ENCODE data around the gene RASSF3.
A peak's percentile ranks its signal among the peaks of the same experiment; 100 is the strongest.

Gene RASSF3

GRCh38 chr12:64716371-64716770 lies 106.1 kb downstream of the RASSF3 start:
- H2AFZ ChIP-seq (ENCODE audit: low read length) = no peak overlapping the region
- no peaks in the 10 kb centered on the region for H3K79me2 ChIP-seq (ENCODE audit: insufficient read depth, low read length)
- no peaks in the 10 kb centered on the region for H3K9me3 ChIP-seq (ENCODE audit: insufficient read depth, low read depth, low read length)
- peaks cover 34% of the 10 kb centered on the region for H3K4me1 ChIP-seq (ENCODE audit: insufficient read depth, low read length, poor library complexity, severe bottlenecking)
- no peaks in the 10 kb centered on the region for H3K27me3 ChIP-seq (ENCODE audit: insufficient read depth, low read length, poor library complexity, severe bottlenecking)
- H3F3A ChIP-seq (ENCODE audit: low read depth) = no peaks in the 10 kb centered on the region
- TF ChIP-seq, protein P1, sequence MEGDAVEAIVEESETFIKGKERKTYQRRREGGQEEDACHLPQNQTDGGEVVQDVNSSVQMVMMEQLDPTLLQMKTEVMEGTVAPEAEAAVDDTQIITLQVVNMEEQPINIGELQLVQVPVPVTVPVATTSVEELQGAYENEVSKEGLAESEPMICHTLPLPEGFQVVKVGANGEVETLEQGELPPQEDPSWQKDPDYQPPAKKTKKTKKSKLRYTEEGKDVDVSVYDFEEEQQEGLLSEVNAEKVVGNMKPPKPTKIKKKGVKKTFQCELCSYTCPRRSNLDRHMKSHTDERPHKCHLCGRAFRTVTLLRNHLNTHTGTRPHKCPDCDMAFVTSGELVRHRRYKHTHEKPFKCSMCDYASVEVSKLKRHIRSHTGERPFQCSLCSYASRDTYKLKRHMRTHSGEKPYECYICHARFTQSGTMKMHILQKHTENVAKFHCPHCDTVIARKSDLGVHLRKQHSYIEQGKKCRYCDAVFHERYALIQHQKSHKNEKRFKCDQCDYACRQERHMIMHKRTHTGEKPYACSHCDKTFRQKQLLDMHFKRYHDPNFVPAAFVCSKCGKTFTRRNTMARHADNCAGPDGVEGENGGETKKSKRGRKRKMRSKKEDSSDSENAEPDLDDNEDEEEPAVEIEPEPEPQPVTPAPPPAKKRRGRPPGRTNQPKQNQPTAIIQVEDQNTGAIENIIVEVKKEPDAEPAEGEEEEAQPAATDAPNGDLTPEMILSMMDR (conservative IDR thresholded peaks at IDR 0.05; ENCODE audit: low read length) = no peak
- no peak for TF ChIP-seq EZH2phosphoT487 (IDR thresholded peaks at IDR 0.05; ENCODE audit: borderline replicate concordance)
- H3K9me2 ChIP-seq (replicated peaks; ENCODE audit: low read depth, low read length) = no peaks in the 10 kb centered on the region
- no peaks in the 10 kb centered on the region for H4K20me1 ChIP-seq (ENCODE audit: insufficient read depth, low read length, poor library complexity, severe bottlenecking)
- H3K4me3 ChIP-seq (ENCODE audit: low read length, poor library complexity, severe bottlenecking) = no peak overlapping the region
- peak overlapping the region; percentile 4 for H3K4me2 ChIP-seq (ENCODE audit: low read depth, low read length, poor library complexity, severe bottlenecking)
- peaks cover 46% of the 10 kb centered on the region; the same call in 1 of the 2 replicates for H3K36me3 ChIP-seq (ENCODE audit: insufficient read depth, low read length)
- H3K9ac ChIP-seq (ENCODE audit: low read depth, low read length, poor library complexity, severe bottlenecking) = no peak overlapping the region

DNA sequence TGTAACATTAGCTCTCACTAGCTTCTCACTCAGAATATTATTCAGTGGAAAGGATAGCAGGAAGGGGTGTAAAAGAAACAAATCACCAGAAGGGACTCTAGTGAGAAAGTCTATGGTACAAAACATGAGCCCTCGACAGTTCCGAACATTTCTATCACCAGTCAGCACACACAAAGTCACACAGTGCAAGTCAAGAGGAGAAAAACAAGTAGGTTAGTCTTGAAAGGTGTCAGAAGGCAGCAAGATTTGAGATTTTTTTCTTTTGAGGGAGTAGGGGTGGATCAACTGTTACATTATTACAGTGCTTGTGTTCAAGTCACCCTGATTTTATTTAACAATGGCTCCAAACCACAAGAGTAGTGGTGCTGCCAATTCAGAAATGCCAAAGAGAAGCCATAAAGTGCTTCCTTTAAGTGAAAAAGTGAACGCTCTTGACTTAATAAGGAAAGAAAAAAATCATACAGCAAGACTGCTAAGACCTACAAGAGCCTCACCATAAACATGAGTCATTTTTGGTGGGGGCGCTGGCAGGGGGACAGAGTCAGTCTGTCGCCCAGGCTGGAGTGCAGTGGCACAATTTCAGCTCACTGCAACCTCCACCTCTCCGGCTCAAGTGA lies 106.7 kb downstream of the RASSF3 start:
- Histone ChIP-seq H3K79me2 (ENCODE audit: insufficient read depth, low read length) (no peaks in the 10 kb centered on the region), H3K4me1 (ENCODE audit: insufficient read depth, low read length, poor library complexity, severe bottlenecking) (peaks cover 34% of the 10 kb centered on the region), H3K4me3 (ENCODE audit: low read length, poor library complexity, severe bottlenecking) (no peak overlapping the region), H3F3A (ENCODE audit: low read depth) (no peaks in the 10 kb centered on the region), H3K9ac (ENCODE audit: low read depth, low read length, poor library complexity, severe bottlenecking) (no peak overlapping the region), H3K9me2 (replicated peaks; ENCODE audit: low read depth, low read length) (no peaks in the 10 kb centered on the region), H3K9me3 (ENCODE audit: insufficient read depth, low read depth, low read length) (no peaks in the 10 kb centered on the region), H2AFZ (ENCODE audit: low read length) (no peak overlapping the region), H3K36me3 (ENCODE audit: insufficient read depth, low read length) (peaks cover 51% of the 10 kb centered on the region; the same call in 1 of the 2 replicates), H3K4me2 (ENCODE audit: low read depth, low read length, poor library complexity, severe bottlenecking) (peak overlapping the region; percentile 4), H4K20me1 (ENCODE audit: insufficient read depth, low read length, poor library complexity, severe bottlenecking) (no peaks in the 10 kb centered on the region), H3K27me3 (ENCODE audit: insufficient read depth, low read length, poor library complexity, severe bottlenecking) (no peaks in the 10 kb centered on the region)
- TF ChIP-seq EZH2phosphoT487 (IDR thresholded peaks at IDR 0.05; ENCODE audit: borderline replicate concordance) = no peak
- TF ChIP-seq, protein P1 (conservative IDR thresholded peaks at IDR 0.05; ENCODE audit: low read length) = no peak

- Histone ChIP-seq H3K27me3 (ENCODE audit: insufficient read depth, low read length, poor library complexity, severe bottlenecking) (no peaks in the 10 kb centered on the region), H2AFZ (ENCODE audit: low read length) (no peak overlapping the region), H3K9ac (ENCODE audit: low read depth, low read length, poor library complexity, severe bottlenecking) (no peak overlapping the region), H3K4me1 (ENCODE audit: insufficient read depth, low read length, poor library complexity, severe bottlenecking) (peaks cover 35% of the 10 kb centered on the region), H3K79me2 (ENCODE audit: insufficient read depth, low read length) (no peaks in the 10 kb centered on the region), H3K9me3 (ENCODE audit: insufficient read depth, low read depth, low read length) (no peaks in the 10 kb centered on the region), H3K36me3 (ENCODE audit: insufficient read depth, low read length) (peaks cover 65% of the 10 kb centered on the region; the same call in 1 of the 2 replicates), H3K9me2 (replicated peaks; ENCODE audit: low read depth, low read length) (no peaks in the 10 kb centered on the region), H3K4me3 (ENCODE audit: low read length, poor library complexity, severe bottlenecking) (no peak overlapping the region), H3F3A (ENCODE audit: low read depth) (no peaks in the 10 kb centered on the region), H3K4me2 (ENCODE audit: low read depth, low read length, poor library complexity, severe bottlenecking) (no peak overlapping the region), H4K20me1 (ENCODE audit: insufficient read depth, low read length, poor library complexity, severe bottlenecking) (no peaks in the 10 kb centered on the region)
- TF ChIP-seq, protein P1 (conservative IDR thresholded peaks at IDR 0.05; ENCODE audit: low read length) = no peak
- no peak for TF ChIP-seq EZH2phosphoT487 (IDR thresholded peaks at IDR 0.05; ENCODE audit: borderline replicate concordance)
Measured at GRCh38 chr12:64718649-64719048, 108.4 kb downstream of the RASSF3 start.
